ENCODE results near the gene CYBA. TPM values are rescaled to one million over a fixed set of nuclear protein-coding genes. Genes with fewer than 3 reads are reported as not detected.

CYBA gene
- total and polyA plus RNA-seq, 2 of the 13 experiments (the other 11 are each of a cell fraction or from before 2014, with no cell fraction given): 196 to 250 TPM

- in situ Hi-C loops (cut with HindIII; ENCODE audit: extremely low pct_ligation_motif_present, low pct_unique_long_range_greater_than_20kb): no loop called here
- no peaks in the 10 kb centered on the region for H3K27me3 ChIP-seq (ENCODE audit: control insufficient read depth in 1 of 2, insufficient read depth in 2 of 2, low read length in 2 of 2)
- ChIA-PET POLR2A (interaction anchor here (0.8 to 5.2 kb wide), 13 partner anchors 9 to 80 kb away, joined by 3 to 51 read pairs (median 4); partner anchors contain the start of genes MVD and ZC3H18), CTCF (ENCODE audit: low intra/inter-chr PET ratio, low total read pairs) (no interaction called here)
- H3K4me2 ChIP-seq (ENCODE audit: low read depth, low read length): peak overlapping the region; percentile 97
- no peaks in the 10 kb centered on the region for H3K9me3 ChIP-seq (ENCODE audit: low read length)
- H3K27ac ChIP-seq (ENCODE audit: extremely low read length, insufficient read depth, low read length): peak overlapping the region; percentile 88
- H2AFZ ChIP-seq (ENCODE audit: low read length): no peak overlapping the region
- peak overlapping the region; percentile 86 for H3K9ac ChIP-seq (ENCODE audit: insufficient read depth, low read depth, low read length)
- peaks cover 11% of the 10 kb centered on the region; the same call in 1 of the 2 replicates for H4K20me1 ChIP-seq (ENCODE audit: insufficient read depth, low read length)
- intact Hi-C loops (cut with micrococcal nuclease; ENCODE audit: unreplicated experiment): loop anchor here (2.0 to 5.0 kb wide), 2 partner anchors 35 to 53 kb away; no protein-coding TSS in a partner anchor
- 2% methylated on average over 9 of the region's 37 CpGs for WGBS (ENCODE audit: low lambda C conversion rate)
- FAIRE-seq (no peak), ATAC-seq (peak; percentile 29), DNase-seq (ENCODE audit: low spot score) (peak; percentile 43)
- peak overlapping the region; percentile 66 to 100 (median 94) for H3K4me3 ChIP-seq (replicated peaks in 1 of 3; ENCODE audit: insufficient read depth in 1 of 3, low read depth in 2 of 3, low read length in 3 of 3)
- peaks cover 27% of the 10 kb centered on the region for H3K4me1 ChIP-seq (ENCODE audit: insufficient read depth, low read length)
- TSS peak; percentile 50 for BruUV-seq (replicated peaks)
- H3K79me2 ChIP-seq (ENCODE audit: insufficient read depth, low read length): peaks cover 18% of the 10 kb centered on the region
- H3K36me3 ChIP-seq (replicated peaks in 1 of 2; ENCODE audit: control insufficient read depth in 1 of 2, insufficient read depth in 2 of 2, low read length in 2 of 2): peaks cover 5 to 19% of the 10 kb centered on the region in 2 experiments
- TF ChIP-seq HDAC1 (CRISPR knock-in tag; IDR thresholded peaks at IDR 0.05) (no peak), RFXAP (CRISPR knock-in tag; IDR thresholded peaks at IDR 0.05; ENCODE audit: borderline replicate concordance) (no peak), PTBP1 (IDR thresholded peaks at IDR 0.05; ENCODE audit: low read depth, low read length, poor library complexity, severe bottlenecking) (peak; percentile 60), ZNF441 (CRISPR knock-in tag; IDR thresholded peaks at IDR 0.05; ENCODE audit: borderline replicate concordance) (no peak), CSRNP1 (CRISPR knock-in tag; IDR thresholded peaks at IDR 0.05) (no peak), MIXL1 (CRISPR knock-in tag; IDR thresholded peaks at IDR 0.05) (no peak), MED1 (CRISPR knock-in tag; IDR thresholded peaks at IDR 0.05) (no peak; the same call in none of the 2 replicates), FOSL2 (CRISPR knock-in tag; IDR thresholded peaks at IDR 0.05) (no peak), NR3C1 (CRISPR knock-in tag; IDR thresholded peaks at IDR 0.05) (no peak), ZNF12 (CRISPR knock-in tag; IDR thresholded peaks at IDR 0.05) (no peak), ZNF460 (CRISPR knock-in tag; IDR thresholded peaks at IDR 0.05; ENCODE audit: borderline replicate concordance) (no peak), NR2F2 (IDR thresholded peaks at IDR 0.05; ENCODE audit: borderline replicate concordance, low read depth) (no peak), ZNF788 (CRISPR knock-in tag; IDR thresholded peaks at IDR 0.05; ENCODE audit: borderline replicate concordance) (no peak), EZH2 (conservative IDR thresholded peaks at IDR 0.05; ENCODE audit: low read depth, low read length) (no peak), ZNF253 (CRISPR knock-in tag; IDR thresholded peaks at IDR 0.05; ENCODE audit: borderline replicate concordance) (0 out of 2 replicates have a peak, but pooled peaks have one; percentile 23), ZNF496 (CRISPR knock-in tag; IDR thresholded peaks at IDR 0.05; ENCODE audit: insufficient replicate concordance) (no peak), MXD3 (CRISPR knock-in tag; IDR thresholded peaks at IDR 0.05) (no peak)
- TF ChIP-seq, protein P1, sequence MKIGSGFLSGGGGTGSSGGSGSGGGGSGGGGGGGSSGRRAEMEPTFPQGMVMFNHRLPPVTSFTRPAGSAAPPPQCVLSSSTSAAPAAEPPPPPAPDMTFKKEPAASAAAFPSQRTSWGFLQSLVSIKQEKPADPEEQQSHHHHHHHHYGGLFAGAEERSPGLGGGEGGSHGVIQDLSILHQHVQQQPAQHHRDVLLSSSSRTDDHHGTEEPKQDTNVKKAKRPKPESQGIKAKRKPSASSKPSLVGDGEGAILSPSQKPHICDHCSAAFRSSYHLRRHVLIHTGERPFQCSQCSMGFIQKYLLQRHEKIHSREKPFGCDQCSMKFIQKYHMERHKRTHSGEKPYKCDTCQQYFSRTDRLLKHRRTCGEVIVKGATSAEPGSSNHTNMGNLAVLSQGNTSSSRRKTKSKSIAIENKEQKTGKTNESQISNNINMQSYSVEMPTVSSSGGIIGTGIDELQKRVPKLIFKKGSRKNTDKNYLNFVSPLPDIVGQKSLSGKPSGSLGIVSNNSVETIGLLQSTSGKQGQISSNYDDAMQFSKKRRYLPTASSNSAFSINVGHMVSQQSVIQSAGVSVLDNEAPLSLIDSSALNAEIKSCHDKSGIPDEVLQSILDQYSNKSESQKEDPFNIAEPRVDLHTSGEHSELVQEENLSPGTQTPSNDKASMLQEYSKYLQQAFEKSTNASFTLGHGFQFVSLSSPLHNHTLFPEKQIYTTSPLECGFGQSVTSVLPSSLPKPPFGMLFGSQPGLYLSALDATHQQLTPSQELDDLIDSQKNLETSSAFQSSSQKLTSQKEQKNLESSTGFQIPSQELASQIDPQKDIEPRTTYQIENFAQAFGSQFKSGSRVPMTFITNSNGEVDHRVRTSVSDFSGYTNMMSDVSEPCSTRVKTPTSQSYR (CRISPR knock-in tag; IDR thresholded peaks at IDR 0.05; ENCODE audit: borderline replicate concordance): no peak; the same call in 1 of the 2 replicates
These were observed 717 bp downstream of the CYBA start for GRCh38 chr16:88649924-88650748.
